ENCODE data around the gene NMS.

GRCh38 chr2:100522430-100522829, 52.1 kb downstream of the NMS start:
- TF ChIP-seq KAT7 (CRISPR knock-in tag; IDR thresholded peaks at IDR 0.05; ENCODE audit: borderline replicate concordance) (no peak), CTCF (IDR thresholded peaks at IDR 0.05) (no peak), ESRRA (CRISPR knock-in tag; IDR thresholded peaks at IDR 0.05; ENCODE audit: borderline replicate concordance) (no peak), SOX15 (CRISPR knock-in tag; IDR thresholded peaks at IDR 0.05) (no peak), PRRX2 (CRISPR knock-in tag; IDR thresholded peaks at IDR 0.05) (no peak), MXD4 (CRISPR knock-in tag; IDR thresholded peaks at IDR 0.05; ENCODE audit: borderline replicate concordance) (no peak), NFYB (CRISPR knock-in tag; conservative IDR thresholded peaks at IDR 0.05; ENCODE audit: low read depth) (no peak), JAZF1 (CRISPR knock-in tag; IDR thresholded peaks at IDR 0.05) (no peak)
- TF ChIP-seq, protein P1, sequence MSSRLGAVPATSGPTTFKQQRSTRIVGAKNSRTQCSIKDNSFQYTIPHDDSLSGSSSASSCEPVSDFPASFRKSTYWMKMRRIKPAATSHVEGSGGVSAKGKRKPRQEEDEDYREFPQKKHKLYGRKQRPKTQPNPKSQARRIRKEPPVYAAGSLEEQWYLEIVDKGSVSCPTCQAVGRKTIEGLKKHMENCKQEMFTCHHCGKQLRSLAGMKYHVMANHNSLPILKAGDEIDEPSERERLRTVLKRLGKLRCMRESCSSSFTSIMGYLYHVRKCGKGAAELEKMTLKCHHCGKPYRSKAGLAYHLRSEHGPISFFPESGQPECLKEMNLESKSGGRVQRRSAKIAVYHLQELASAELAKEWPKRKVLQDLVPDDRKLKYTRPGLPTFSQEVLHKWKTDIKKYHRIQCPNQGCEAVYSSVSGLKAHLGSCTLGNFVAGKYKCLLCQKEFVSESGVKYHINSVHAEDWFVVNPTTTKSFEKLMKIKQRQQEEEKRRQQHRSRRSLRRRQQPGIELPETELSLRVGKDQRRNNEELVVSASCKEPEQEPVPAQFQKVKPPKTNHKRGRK (CRISPR knock-in tag; IDR thresholded peaks at IDR 0.05; ENCODE audit: borderline replicate concordance): no peak

Data from WTC11 (cell line).